Measurements from ENCODE around the gene IER3. TPM values are rescaled to one million over a fixed set of nuclear protein-coding genes. Genes with fewer than 3 reads are reported as not detected.

Gene IER3
- total and polyA plus RNA-seq, 2 of the 8 experiments (the other 6 are each of a cell fraction or from before 2014, with no cell fraction given): 11.9 to 26.5 TPM

GRCh38 chr6:30711758-30712380 lies 32.5 kb downstream of the IER3 start:
- no peak overlapping the region for H3K9ac ChIP-seq (replicated peaks in 1 of 4; ENCODE audit: extremely low read depth in 1 of 4, low read depth in 3 of 4, low read length in 3 of 4)
- no peak overlapping the region for H3K27ac ChIP-seq (ENCODE audit: low read depth, low read length)
- no peak overlapping the region for H3K4me2 ChIP-seq (ENCODE audit: insufficient read depth in 1 of 2, low read depth in 2 of 2, low read length in 2 of 2)
- no peak overlapping the region for H3K23ac ChIP-seq (ENCODE audit: insufficient read length)
- peaks cover 0 to 5% of the 10 kb centered on the region in 2 experiments for H4K20me1 ChIP-seq (replicated peaks in 1 of 2; ENCODE audit: control insufficient read depth in 1 of 2, insufficient read depth in 2 of 2, low read length in 2 of 2)
- no peak overlapping the region for H4K8ac ChIP-seq (ENCODE audit: extremely low read depth, insufficient read depth, low read length)
- H3K14ac ChIP-seq (ENCODE audit: insufficient read length): no peak overlapping the region
- no peak overlapping the region for H3K4me3 ChIP-seq (ENCODE audit: extremely low read depth in 1 of 4, insufficient read depth in 2 of 4, low read depth in 3 of 4, low read length in 4 of 4)
- H3K36me3 ChIP-seq (ENCODE audit: control insufficient read depth in 2 of 4, insufficient read depth in 4 of 4, low read length in 3 of 4): peaks cover 29 to 60% (median 47%) of the 10 kb centered on the region in 4 experiments
- no peak overlapping the region for H3K4ac ChIP-seq (replicated peaks; ENCODE audit: insufficient read length, low read depth, low read length)
- FAIRE-seq (no peak), DNase-seq (ENCODE audit: low read depth in 1 of 2, low spot score in 2 of 2) (no peak)
- no peak overlapping the region for H2BK20ac ChIP-seq (ENCODE audit: low read length)
- no peaks in the 10 kb centered on the region for H3K27me3 ChIP-seq (replicated peaks in 1 of 4; ENCODE audit: control insufficient read depth in 3 of 4, extremely low read depth in 1 of 4, insufficient read depth in 3 of 4, low read length in 3 of 4)
- H3K18ac ChIP-seq (ENCODE audit: extremely low read depth, low read length): no peak overlapping the region
- H3K4me1 ChIP-seq (replicated peaks in 1 of 4; ENCODE audit: control insufficient read depth in 3 of 4, insufficient read depth in 4 of 4, low read length in 3 of 4): no peaks in the 10 kb centered on the region; a peak in 5 of 7 replicates
- H3K79me1 ChIP-seq (ENCODE audit: low read depth, low read length): peaks cover 3% of the 10 kb centered on the region; the same call in 1 of the 2 replicates
- no peaks in the 10 kb centered on the region for H3K9me3 ChIP-seq (ENCODE audit: insufficient read depth in 2 of 2, low read depth in 1 of 2, low read length in 1 of 2)
- no peak overlapping the region for H3K56ac ChIP-seq (replicated peaks; ENCODE audit: insufficient read length, low read depth, low read length)
- H2AK5ac ChIP-seq (ENCODE audit: low read depth, low read length): no peak overlapping the region
- no peak overlapping the region for H2AFZ ChIP-seq (ENCODE audit: low read length)
- no peak overlapping the region for H2BK12ac ChIP-seq (ENCODE audit: low read depth, low read length)
- peaks cover 5% of the 10 kb centered on the region for H3K23me2 ChIP-seq (ENCODE audit: low read depth, low read length)
- no peak overlapping the region for H2BK120ac ChIP-seq (replicated peaks; ENCODE audit: low read depth, low read length)
- peaks cover 0 to 13% of the 10 kb centered on the region in 2 experiments; a peak in 2 of 4 replicates for H3K79me2 ChIP-seq (ENCODE audit: control insufficient read depth in 1 of 2, insufficient read depth in 2 of 2, low read length in 2 of 2)
- H2BK5ac ChIP-seq (ENCODE audit: low read depth, low read length): no peak overlapping the region
- H2BK15ac ChIP-seq (ENCODE audit: low read length): no peak overlapping the region
- CTCF ChIA-PET (ENCODE audit: partially characterized antibody): interaction anchor here (1.1 to 2.5 kb wide), 6 partner anchors 9 to 19 kb away, joined by 3 to 19 read pairs (median 6); no protein-coding TSS in a partner anchor
- WGBS, 2 experiments (ENCODE audit: extremely low coverage in 1 of 2, insufficient coverage in 1 of 2, insufficient read length in 1 of 2, insufficient replicate concordance in 2 of 2, low coverage in 1 of 2, low lambda C conversion rate in 2 of 2, missing lambda C conversion rate in 1 of 2): 69% methylated on average over 1 of the region's 1 CpG; no CpG with 5 or more reads in 1 of the 2 experiments
- POLR2A ChIA-PET (ENCODE audit: partially characterized antibody): interaction anchor here (0.8 to 35.9 kb wide), 7 partner anchors 6 to 107 kb away, joined by 3 to 732 read pairs (median 4); partner anchors contain the start of genes MDC1, NRM and TUBB
- no peak overlapping the region for H4K91ac ChIP-seq (replicated peaks; ENCODE audit: insufficient read length, low read length)
- no peak overlapping the region for H4K5ac ChIP-seq (ENCODE audit: insufficient read length, low read depth, low read length)
- TF ChIP-seq ATF3 (IDR thresholded peaks at IDR 0.05; ENCODE audit: insufficient read depth, low read depth, low read length) (no peak), CBX8 (IDR thresholded peaks at IDR 0.05; ENCODE audit: borderline replicate concordance, low read depth, low read length) (no peak), SIX5 (IDR thresholded peaks at IDR 0.05; ENCODE audit: low read depth, low read length) (no peak), ATF2 (IDR thresholded peaks at IDR 0.05; ENCODE audit: low read length) (no peak), RAD21 (IDR thresholded peaks at IDR 0.05 in 1 of 2, conservative IDR thresholded peaks at IDR 0.05 in 1 of 2; ENCODE audit: low read depth in 2 of 2, low read length in 2 of 2) (no peak), POLR2AphosphoS5 (IDR thresholded peaks at IDR 0.05; ENCODE audit: low read depth, low read length) (no peak), MAX (IDR thresholded peaks at IDR 0.05) (no peak), BRCA1 (IDR thresholded peaks at IDR 0.05; ENCODE audit: low read depth, low read length) (no peak), KDM4A (IDR thresholded peaks at IDR 0.05; ENCODE audit: low read depth, low read length, severe bottlenecking) (no peak)
